GM18526 (cell line): ENCODE measurements around the gene APOA5.

Source experiments
- POLR2A ChIP-seq: IDR thresholded peaks from 3 replicates; pipeline ENCODE4 v1.6.1; 2011; ENCODE audit not compliant: insufficient read length; ENCODE audit errors: extremely low read depth

Gene APOA5

GRCh38 chr11:116791002-116791812, 472 bp downstream of the APOA5 start:
- TF ChIP-seq POLR2A, result no peak

- no peak for TF ChIP-seq POLR2A
Measured at GRCh38 chr11:116790167-116791001, 1.3 kb downstream of the APOA5 start.

GRCh38 chr11:116788975-116789374, 2.7 kb downstream of the APOA5 start:
- no peak for TF ChIP-seq POLR2A

DNA sequence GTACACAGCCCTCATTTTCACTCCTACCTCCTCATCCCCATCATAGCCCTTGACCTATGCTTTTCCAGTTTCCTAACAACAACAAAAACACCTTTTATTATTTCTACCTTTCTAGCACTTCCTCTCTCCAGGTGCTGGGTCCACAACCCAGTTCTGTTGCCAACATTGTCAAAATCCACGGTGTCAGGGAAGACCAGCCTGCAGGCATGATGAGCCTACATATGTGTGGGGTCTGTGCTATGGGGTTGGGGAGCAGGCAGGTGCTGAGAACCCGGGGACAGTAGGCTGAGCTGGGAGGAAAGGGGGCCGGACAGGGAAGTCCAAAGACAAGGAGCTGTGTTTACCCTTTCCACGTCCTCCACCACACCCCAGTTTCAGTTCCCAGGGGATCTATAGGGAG, 3.1 kb downstream of the APOA5 start:
- no peak for TF ChIP-seq POLR2A

- peak; percentile 89 for TF ChIP-seq POLR2A
Measured at GRCh38 chr11:116787786-116788486, 3.7 kb downstream of the APOA5 start, which contains the start of gene ZPR1. Gene ZPR1, minus strand, starts transcription at chr11:116788023. Its CDS starts 33 bp downstream, at chr11:116787990.

GRCh38 chr11:116787436-116787785, 4.3 kb downstream of the APOA5 start:
- TF ChIP-seq POLR2A, result no peak

DNA sequence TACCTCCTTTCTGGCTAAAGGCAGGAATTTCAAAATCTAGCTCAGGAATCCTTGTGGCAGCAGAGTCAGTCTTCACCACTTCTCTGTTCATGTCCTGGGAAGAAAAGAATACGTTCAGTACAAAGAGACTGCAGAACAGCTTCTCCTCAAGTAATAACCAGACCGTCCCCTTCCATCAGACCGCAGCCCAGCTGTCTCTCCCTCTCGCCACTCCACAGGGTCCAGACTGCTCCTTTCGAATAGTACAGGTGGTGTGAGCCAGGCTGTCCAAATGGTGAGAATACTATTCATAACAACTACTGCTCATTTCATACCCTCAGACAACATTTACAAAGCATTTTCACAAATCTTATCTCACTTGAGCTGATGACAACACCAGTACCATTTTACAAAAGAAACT, 4.7 kb downstream of the APOA5 start:
- TF ChIP-seq POLR2A, result no peak

GRCh38 chr11:116786326-116786725, 5.4 kb downstream of the APOA5 start:
- TF ChIP-seq POLR2A, result no peak

DNA sequence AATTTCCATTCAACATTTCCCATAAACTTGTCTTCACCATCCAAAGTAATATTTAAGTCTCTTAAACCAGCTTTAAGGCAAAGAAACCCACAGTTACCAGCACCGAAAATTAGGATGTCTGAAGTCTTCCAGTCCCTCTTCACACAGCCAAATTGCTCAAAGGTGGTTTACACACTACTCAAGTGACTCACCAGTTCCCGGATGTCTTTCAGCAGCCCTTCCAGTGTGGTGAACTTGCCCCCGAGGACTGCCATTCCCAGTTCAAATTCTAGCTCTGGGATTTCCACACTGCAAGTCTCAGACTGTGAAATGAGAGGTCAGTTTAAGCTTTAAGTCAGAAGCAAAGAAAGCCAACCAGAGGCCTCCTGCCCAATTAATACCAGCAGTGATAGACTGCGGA, 9.0 kb downstream of the APOA5 start:
- no peak for TF ChIP-seq POLR2A

GRCh38 chr11:116778556-116778955, 13.1 kb downstream of the APOA5 start:
- no peak for TF ChIP-seq POLR2A

DNA sequence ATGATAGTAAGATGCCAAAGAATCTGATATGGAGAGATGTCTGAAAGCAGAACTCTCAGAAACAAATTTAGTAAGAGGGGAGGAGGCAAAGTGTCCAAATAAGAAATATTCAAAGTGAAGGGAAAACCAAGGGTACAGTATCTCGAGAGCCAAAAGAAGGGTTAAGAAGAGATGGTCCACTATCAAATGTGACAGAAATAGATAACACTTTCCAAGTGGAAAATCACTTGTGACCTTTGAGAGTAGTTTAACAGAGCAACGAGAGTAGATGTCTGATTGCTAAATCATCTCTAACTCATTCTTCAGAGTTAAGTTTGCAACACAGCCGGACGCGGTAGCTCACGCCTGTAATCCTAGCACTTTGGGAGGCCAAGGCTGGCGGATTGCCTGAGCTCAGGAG, 14.6 kb downstream of the APOA5 start:
- no peak for TF ChIP-seq POLR2A

GRCh38 chr11:116776522-116776984, 15.1 kb downstream of the APOA5 start:
- no peak for TF ChIP-seq POLR2A

- no peak for TF ChIP-seq POLR2A
Measured at GRCh38 chr11:116775975-116776374, 15.7 kb downstream of the APOA5 start.

DNA sequence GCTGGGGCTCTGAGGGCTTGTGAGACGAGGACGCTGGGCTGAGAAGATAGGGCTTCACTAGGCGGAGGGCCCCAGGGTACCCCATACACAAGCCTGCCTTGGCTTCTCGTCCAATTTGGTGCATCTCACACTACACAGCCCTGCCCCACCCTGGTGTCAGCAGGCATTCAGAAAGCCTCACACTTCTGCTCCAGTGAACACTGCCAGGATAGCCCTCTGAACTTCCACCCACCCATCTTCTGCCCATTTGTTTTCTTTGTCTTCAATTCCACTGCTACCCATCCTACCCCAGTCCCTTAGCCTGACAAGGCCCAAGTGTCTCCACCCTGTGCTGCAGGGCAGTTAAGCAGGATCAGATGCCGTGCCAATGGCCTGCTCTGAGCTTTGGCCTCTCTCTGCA, 17.0 kb downstream of the APOA5 start:
- TF ChIP-seq POLR2A, result no peak

GRCh38 chr11:116773203-116774097, 18.2 kb downstream of the APOA5 start:
- TF ChIP-seq POLR2A, result no peak
